Karpas-422 (cell line): ENCODE data around the gene GMCL2. TPM values are rescaled to one million over a fixed set of nuclear protein-coding genes. Genes with fewer than 3 reads are reported as not detected.

ENCODE experiments used
- DNase-seq: peaks from one replicate; pipeline ENCODE4 v3.0.0-alpha.2; 2015
- H2AFZ ChIP-seq: fragments of 200-600 bp; sonication (generic); 2 replicates; pipeline ENCODE4 v1.6.1; 2014; ENCODE audit warnings: antibody characterized with exemption, low read length, mixed read lengths
- H3K27ac ChIP-seq: fragments of 200-600 bp; sonication (generic); 2 replicates; pipeline ENCODE4 v1.5.1; 2014; ENCODE audit warnings: mild to moderate bottlenecking, low read length, moderate library complexity
- H3K27me3 ChIP-seq: fragments of 200-600 bp; sonication (generic); 2 replicates; pipeline ENCODE4 v1.6.1; 2014; ENCODE audit warnings: low read length, mixed read lengths
- H3K36me3 ChIP-seq: fragments of 200-600 bp; sonication (generic); 2 replicates; pipeline ENCODE4 v1.6.1; 2014; ENCODE audit warnings: low read length, mixed read lengths; ENCODE audit not compliant: insufficient read depth
- H3K4me1 ChIP-seq: fragments of 200-600 bp; sonication (generic); 2 replicates; pipeline ENCODE4 v1.6.1; 2014; ENCODE audit warnings: mild to moderate bottlenecking, low read length, mixed read lengths
- H3K4me2 ChIP-seq: fragments of 200-600 bp; sonication (generic); 2 replicates; pipeline ENCODE4 v1.6.1; 2014; ENCODE audit warnings: low read length, low read depth, mild to moderate bottlenecking; ENCODE audit not compliant: poor library complexity, severe bottlenecking
- H3K4me3 ChIP-seq: fragments of 200-600 bp; sonication (generic); 2 replicates; pipeline ENCODE4 v1.5.1; 2014; ENCODE audit warnings: mild to moderate bottlenecking, antibody characterized with exemption, low read length, mixed read lengths
- H3K79me2 ChIP-seq: fragments of 200-600 bp; sonication (generic); 2 replicates; pipeline ENCODE4 v1.6.1; 2014; ENCODE audit warnings: mild to moderate bottlenecking, low read length, mixed read lengths
- H3K9ac ChIP-seq: fragments of 200-600 bp; sonication (generic); 2 replicates; pipeline ENCODE4 v1.6.0; 2014; ENCODE audit warnings: low read length
- H3K9me2 ChIP-seq: fragments of 200-600 bp; sonication (generic), shearing (Covaris generic); replicated peaks from 2 replicates; pipeline ENCODE4 v1.6.0; 2014; ENCODE audit warnings: mild to moderate bottlenecking, low read length, moderate library complexity; ENCODE audit not compliant: insufficient read depth
- H3K9me3 ChIP-seq: fragments of 300-700, 200-600 bp; sonication (generic); 2 replicates; pipeline ENCODE4 v1.6.1; 2014; ENCODE audit warnings: low read length, mixed read lengths
- H4K20me1 ChIP-seq: fragments of 200-600 bp; sonication (generic); 2 replicates; pipeline ENCODE4 v1.6.1; 2014; ENCODE audit warnings: mild to moderate bottlenecking, antibody characterized with exemption, low read length, low read depth; ENCODE audit not compliant: insufficient read depth
- total RNA-seq: library from RNA; depleted of rRNA; stranded (reverse); fragments of >200 nt; shearing (Covaris generic); gene quantifications from 2 replicates; pipeline ENCODE4 v1.2.3, GENCODE V29; 2014; ENCODE audit warnings: low replicate concordance

The GMCL2 gene
- total RNA-seq, 1 experiment from 2014 or later, result not detected

DNA sequence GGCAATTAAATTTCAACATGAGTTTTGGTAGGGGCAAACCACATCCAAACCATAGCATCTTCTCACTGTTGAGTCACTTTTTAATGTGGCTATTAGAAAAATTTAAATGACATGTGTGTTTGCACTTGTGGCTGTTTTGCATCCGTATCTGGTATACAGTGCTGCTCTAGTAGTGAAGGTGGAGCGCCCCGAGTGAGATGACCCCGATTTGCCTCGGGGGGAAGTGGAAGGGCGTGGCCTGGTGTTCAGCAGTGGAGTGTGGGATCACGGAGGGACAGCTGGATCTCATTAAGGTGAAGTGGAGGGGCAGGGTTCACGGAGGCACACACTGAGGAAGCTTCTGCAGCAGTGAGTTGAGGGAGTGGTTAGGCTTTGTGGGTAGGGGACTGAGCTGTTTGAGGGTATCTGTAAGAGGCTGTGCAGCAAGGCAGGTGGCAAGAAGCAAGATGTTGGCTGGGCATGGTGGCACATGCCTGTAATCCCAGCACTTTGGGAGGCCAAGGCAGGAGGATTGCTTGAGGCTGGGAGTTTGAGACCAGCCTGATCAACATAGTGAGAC, 6.2 kb upstream of the GMCL2 start:
- H3K9me3 ChIP-seq, result no peaks in the 10 kb centered on the region
- no peaks in the 10 kb centered on the region for H3K79me2 ChIP-seq
- 0 out of 2 replicates have a peak, but pooled peaks cover 3% of the 10 kb centered on the region for H3K4me1 ChIP-seq
- H2AFZ ChIP-seq, result no peak overlapping the region
- H3K9ac ChIP-seq, result no peak overlapping the region
- H3K4me3 ChIP-seq, result no peak overlapping the region
- H3K36me3 ChIP-seq, result no peaks in the 10 kb centered on the region
- H3K27me3 ChIP-seq, result no peaks in the 10 kb centered on the region
- no peak for DNase-seq
- H3K4me2 ChIP-seq, result no peak overlapping the region
- H3K27ac ChIP-seq, result no peak overlapping the region
- no peaks in the 10 kb centered on the region for H3K9me2 ChIP-seq
- no peaks in the 10 kb centered on the region for H4K20me1 ChIP-seq

DNA sequence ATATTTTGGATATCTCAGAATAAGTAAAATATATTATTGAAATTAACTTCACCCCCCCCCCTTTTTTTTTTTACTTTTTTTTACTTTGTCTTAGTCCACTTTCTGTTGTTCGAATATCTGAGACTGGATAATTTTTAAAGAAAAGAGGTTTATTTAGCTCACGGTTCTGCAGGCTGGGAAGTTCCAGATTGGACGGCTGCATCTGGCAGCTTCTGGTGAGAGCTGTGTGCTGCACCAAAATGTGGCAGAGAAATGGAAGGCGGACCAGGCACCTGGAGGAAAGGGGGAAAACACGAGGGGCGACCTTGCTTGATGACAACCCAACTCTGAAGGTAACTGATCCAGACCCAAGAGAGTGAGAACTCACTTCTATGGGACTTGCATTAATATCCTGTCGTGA, 5.6 kb upstream of the GMCL2 start:
- H3K4me3 ChIP-seq, result no peak overlapping the region
- no peak for DNase-seq
- no peaks in the 10 kb centered on the region for H3K9me3 ChIP-seq
- H3K4me1 ChIP-seq, result 0 out of 2 replicates have a peak, but pooled peaks cover 3% of the 10 kb centered on the region
- no peaks in the 10 kb centered on the region for H3K79me2 ChIP-seq
- no peaks in the 10 kb centered on the region for H3K9me2 ChIP-seq
- H4K20me1 ChIP-seq, result no peaks in the 10 kb centered on the region
- no peak overlapping the region for H3K9ac ChIP-seq
- no peak overlapping the region for H3K4me2 ChIP-seq
- no peaks in the 10 kb centered on the region for H3K36me3 ChIP-seq
- H3K27ac ChIP-seq, result no peak overlapping the region
- no peaks in the 10 kb centered on the region for H3K27me3 ChIP-seq
- H2AFZ ChIP-seq, result no peak overlapping the region

DNA sequence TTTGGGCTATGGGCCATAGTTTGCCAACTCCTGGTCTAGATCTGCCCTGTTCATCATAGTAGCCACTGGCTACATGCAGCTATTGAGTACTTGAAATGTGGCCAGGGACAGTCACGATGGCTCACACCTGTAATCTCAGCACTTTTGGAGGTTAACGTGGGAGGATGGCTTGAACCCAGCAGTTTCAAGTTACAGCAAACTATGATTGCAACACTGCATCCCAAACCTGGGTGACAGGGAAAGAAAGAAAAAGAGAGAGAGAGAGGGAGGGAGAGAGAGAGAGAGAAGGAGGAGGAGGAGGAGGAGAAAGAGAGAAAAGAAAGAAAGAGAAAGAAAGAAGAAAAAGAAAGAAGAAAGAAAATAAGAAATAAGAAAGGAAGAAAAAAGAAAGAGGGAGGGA, 5.1 kb upstream of the GMCL2 start:
- Histone ChIP-seq H3K27me3 (no peaks in the 10 kb centered on the region), H3K4me3 (no peak overlapping the region), H3K79me2 (no peaks in the 10 kb centered on the region), H3K9ac (no peak overlapping the region), H3K4me2 (no peak overlapping the region), H3K9me2 (no peaks in the 10 kb centered on the region), H2AFZ (no peak overlapping the region), H3K4me1 (0 out of 2 replicates have a peak, but pooled peaks cover 3% of the 10 kb centered on the region), H3K27ac (no peak overlapping the region), H4K20me1 (no peaks in the 10 kb centered on the region), H3K9me3 (no peaks in the 10 kb centered on the region), H3K36me3 (no peaks in the 10 kb centered on the region)
- no peak for DNase-seq

DNA sequence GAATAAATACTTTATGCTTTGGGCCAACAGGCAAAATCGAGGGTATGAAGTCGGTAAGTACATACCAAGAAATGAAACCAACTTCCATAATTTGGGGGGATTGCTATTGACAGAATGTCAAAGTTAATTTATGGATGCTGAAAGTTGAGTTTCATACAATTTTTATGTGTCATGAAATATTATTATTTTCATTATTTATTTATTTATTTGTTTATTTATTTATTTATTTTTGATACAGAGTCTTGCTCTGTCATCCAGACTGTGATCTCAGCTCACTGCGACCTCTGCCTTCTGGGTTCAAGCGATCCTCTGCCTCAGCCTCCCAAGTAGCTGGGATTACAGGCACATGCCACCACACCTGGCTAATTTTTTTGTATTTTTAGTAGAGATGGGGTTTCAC, 4.5 kb upstream of the GMCL2 start:
- 0 out of 2 replicates have a peak, but pooled peaks cover 3% of the 10 kb centered on the region for H3K4me1 ChIP-seq

DNA sequence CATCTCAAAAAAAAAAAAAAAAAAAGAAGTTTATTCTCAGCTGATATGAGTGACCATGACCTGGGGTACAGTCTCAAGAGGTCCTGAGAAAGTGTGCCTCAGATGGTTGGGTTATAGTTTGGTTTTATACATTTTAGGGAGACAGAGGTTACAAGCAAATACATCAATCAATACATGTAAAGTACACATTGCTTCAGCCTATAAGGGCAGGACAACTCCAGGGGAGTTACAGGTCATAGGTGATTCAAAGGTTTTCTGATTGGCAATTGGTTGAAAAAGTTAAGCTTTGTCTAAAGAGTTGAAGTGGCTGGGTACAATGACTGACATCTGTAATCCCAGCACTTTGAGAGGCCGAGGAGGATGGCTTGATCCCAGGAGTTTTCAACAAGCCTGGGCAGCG, 2.3 kb upstream of the GMCL2 start:
- no peak for DNase-seq
- Histone ChIP-seq H3K4me2 (no peak overlapping the region), H2AFZ (no peak overlapping the region), H3K4me3 (no peak overlapping the region), H3K9ac (no peak overlapping the region), H3K27ac (no peak overlapping the region), H3K36me3 (no peaks in the 10 kb centered on the region), H3K9me2 (no peaks in the 10 kb centered on the region), H4K20me1 (no peaks in the 10 kb centered on the region), H3K27me3 (no peaks in the 10 kb centered on the region), H3K9me3 (no peaks in the 10 kb centered on the region), H3K4me1 (0 out of 2 replicates have a peak, but pooled peaks cover 3% of the 10 kb centered on the region), H3K79me2 (no peaks in the 10 kb centered on the region)

More for the DNA sequence above, 4.5 kb upstream of the GMCL2 start:
- H3K4me2 ChIP-seq, result no peak overlapping the region
- no peaks in the 10 kb centered on the region for H3K79me2 ChIP-seq
- H3K9ac ChIP-seq, result no peak overlapping the region
- H3K36me3 ChIP-seq, result no peaks in the 10 kb centered on the region
- DNase-seq, result no peak
- H3K27me3 ChIP-seq, result no peaks in the 10 kb centered on the region
- H3K4me3 ChIP-seq, result no peak overlapping the region
- no peak overlapping the region for H3K27ac ChIP-seq
- H3K9me2 ChIP-seq, result no peaks in the 10 kb centered on the region
- H3K9me3 ChIP-seq, result no peaks in the 10 kb centered on the region
- H4K20me1 ChIP-seq, result no peaks in the 10 kb centered on the region
- no peak overlapping the region for H2AFZ ChIP-seq

DNA sequence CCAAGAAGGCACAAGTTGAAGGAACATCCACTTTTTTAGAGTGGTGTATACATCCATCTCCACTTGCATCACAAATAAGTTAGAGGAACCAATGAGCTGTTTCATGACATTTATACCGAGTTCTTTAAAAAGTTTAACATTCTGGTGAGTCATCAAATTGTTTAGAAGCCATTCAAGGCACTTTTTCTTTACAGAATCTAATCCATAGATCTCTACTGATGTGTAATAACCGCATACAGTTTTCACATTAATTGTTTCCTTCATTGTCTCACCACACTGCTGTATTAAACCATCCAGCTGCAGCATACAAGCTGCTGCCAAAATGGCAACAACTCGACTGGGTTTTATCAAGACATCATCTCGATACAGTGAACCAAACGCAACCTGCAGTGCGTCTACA, 744 bp downstream of the GMCL2 start:
- Histone ChIP-seq H2AFZ (no peak overlapping the region), H3K9ac (no peak overlapping the region), H3K4me3 (no peak overlapping the region), H4K20me1 (no peaks in the 10 kb centered on the region), H3K4me2 (no peak overlapping the region), H3K4me1 (no peaks in the 10 kb centered on the region), H3K27ac (no peak overlapping the region), H3K36me3 (no peaks in the 10 kb centered on the region), H3K27me3 (no peaks in the 10 kb centered on the region), H3K9me2 (no peaks in the 10 kb centered on the region), H3K79me2 (no peaks in the 10 kb centered on the region), H3K9me3 (no peaks in the 10 kb centered on the region)
- no peak for DNase-seq

DNA sequence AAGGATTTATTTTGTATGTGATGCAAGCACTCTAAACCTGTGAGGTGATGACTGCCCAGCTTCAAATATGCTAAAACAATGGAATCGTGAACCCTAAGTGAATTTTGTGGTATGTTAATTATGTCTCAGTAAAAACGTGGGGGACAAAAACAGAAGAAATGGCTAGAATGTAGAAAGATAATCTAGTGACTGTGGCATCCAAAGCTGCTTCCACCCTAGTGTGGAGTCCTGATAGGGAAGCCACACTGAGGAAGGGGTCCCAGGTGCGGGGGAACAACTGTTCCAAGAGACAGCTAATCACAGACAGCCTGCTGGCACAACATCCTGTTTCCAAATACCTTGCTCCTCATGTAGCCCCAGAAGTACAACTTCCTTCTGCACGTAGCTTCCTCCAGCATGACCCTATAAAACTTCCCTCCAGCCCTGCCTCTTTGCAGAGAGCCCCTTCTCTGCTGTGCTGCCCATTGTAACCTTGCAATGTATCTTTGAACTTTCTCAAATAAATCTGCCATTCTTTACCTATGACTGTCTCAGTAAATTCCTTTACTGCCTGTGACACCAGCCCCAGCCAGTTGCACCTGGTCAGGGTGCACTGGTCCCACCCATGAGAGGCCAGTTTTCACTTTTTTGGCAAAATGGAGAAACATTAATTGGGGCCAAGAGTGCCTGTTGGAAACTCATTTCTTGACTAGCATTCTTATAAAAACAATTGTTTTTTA, 4.9 kb downstream of the GMCL2 start:
- Histone ChIP-seq H4K20me1 (no peaks in the 10 kb centered on the region), H3K27ac (no peak overlapping the region), H3K4me1 (no peaks in the 10 kb centered on the region), H3K79me2 (no peaks in the 10 kb centered on the region), H3K36me3 (no peaks in the 10 kb centered on the region), H3K9me2 (no peaks in the 10 kb centered on the region), H3K4me3 (no peak overlapping the region), H3K27me3 (peaks cover 2% of the 10 kb centered on the region; the same call in 1 of the 2 replicates), H3K4me2 (no peak overlapping the region), H3K9ac (no peak overlapping the region), H2AFZ (no peak overlapping the region), H3K9me3 (no peaks in the 10 kb centered on the region)
- no peak for DNase-seq

DNA sequence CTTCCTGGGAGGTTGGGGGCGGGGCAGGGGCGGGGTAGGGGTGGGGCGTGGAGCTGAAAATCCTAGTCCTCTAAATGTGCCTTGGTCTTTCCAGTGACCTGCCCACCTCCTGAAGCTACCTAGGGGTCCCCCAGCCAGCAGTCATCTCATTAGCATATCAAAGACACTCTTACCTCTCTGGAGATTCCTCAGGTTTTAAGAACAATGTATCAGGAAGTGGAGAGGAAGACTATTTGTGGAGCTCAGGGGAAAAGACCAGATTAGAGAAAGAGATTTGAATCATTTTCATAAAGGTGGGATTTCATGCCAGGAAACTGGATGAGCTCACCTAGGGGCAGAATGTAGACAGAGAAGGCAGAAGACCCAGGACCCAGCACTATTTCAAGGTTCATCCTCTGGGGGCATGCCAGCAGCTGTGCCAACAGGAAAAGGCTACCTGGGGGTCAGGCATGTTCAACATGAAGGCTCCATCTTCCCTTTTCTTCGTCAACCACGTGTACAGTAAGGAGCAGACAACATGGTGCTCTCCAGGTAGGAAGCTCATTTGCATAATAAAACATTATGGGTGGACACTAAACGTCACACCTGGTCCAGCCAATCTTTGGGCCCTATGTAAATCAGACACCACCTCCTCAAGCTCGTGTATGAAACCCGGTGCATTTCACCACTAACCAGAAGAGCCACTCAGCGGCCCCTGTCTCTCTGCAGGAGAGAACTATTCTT, 6.9 kb downstream of the GMCL2 start:
- H4K20me1 ChIP-seq, result no peaks in the 10 kb centered on the region
- no peaks in the 10 kb centered on the region for H3K79me2 ChIP-seq
- H3K4me1 ChIP-seq, result no peaks in the 10 kb centered on the region
- no peak overlapping the region for H3K4me3 ChIP-seq
- H3K9me3 ChIP-seq, result no peaks in the 10 kb centered on the region
- H2AFZ ChIP-seq, result no peak overlapping the region
- H3K36me3 ChIP-seq, result no peaks in the 10 kb centered on the region
- H3K9me2 ChIP-seq, result no peaks in the 10 kb centered on the region
- H3K27ac ChIP-seq, result no peak overlapping the region
- H3K27me3 ChIP-seq, result peaks cover 2% of the 10 kb centered on the region; the same call in 1 of the 2 replicates
- no peak overlapping the region for H3K9ac ChIP-seq
- DNase-seq, result no peak
- no peak overlapping the region for H3K4me2 ChIP-seq
